ENCODE results near the gene FUT8.

Gene FUT8

DNA sequence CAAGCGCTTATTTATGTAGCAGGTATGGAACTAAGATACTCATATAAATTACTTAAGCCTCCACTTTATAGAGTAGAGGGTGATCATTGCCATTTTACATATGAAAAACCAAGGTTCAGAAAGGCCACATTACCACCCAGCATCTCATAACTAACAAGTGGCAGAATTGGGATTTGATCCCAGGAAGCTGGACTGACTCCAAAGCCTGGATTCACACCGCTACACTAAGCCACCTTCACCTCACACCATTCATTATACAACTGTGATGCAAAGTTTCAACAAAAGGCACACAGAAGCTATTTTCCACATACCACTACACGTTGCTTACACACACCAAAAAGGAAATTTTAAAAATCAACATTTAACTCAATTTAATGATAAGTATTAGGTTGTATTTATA is 370.6 kb downstream of the FUT8 start:
- no peak for DNase-seq

DNA sequence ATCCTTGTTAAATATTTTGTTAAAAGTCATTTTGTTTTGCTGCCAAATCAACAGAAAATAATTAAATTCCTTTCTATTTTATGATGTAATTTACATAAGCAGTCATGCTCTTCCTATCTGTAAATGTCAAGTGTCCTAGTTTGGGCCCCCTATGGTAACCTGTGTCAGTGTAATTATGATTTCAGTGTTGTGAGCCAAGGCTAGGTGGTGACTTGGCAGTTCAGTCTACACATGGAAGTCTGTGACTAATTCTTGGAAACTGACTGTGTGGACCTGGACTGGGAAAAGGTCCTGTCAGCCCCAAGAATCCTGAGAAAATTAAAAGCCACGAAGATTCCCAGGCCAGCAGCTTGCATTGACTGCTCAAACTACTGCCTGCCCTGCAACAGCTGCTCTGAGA is 371.0 kb downstream of the FUT8 start:
- no peak for DNase-seq

DNA sequence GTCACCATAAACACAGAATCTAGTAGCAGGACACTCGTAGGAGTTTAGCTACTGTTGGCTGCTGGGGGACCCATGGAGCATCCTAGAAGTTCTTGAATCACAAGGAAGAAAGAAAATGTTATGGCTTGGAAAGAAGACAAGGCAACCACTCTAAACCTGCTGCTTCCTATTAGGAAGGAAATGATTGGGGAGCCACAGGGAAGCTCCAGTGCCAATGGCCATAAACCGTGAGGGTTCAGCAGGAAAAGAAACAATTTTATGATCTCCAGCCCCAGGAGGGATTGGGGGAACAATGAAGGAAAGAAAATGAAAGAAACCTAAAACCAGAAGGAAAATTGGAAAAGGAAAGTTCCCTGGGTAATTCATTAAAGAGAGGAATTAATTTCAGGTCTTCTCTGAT is 372.0 kb downstream of the FUT8 start:
- DNase-seq = no peak

DNA sequence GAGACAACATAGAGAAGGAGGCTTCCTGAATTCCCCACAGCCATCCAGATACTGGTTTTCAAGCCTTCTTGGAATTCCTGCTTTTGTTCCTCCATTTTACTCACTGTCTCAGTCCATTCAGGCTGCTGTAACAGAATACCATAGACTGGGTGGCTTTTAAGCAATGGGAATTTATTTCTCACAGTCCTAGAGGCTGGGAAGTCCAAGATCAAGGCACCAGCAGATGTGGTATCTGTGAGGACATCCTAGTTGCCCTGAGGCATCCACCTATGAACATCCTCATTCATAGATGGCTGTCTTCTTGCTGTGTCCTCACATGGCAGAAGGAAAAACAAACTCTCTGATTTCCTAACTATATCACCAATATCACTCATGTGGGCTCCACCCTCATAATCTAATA is 374.9 kb downstream of the FUT8 start:
- DNase-seq = no peak

DNA sequence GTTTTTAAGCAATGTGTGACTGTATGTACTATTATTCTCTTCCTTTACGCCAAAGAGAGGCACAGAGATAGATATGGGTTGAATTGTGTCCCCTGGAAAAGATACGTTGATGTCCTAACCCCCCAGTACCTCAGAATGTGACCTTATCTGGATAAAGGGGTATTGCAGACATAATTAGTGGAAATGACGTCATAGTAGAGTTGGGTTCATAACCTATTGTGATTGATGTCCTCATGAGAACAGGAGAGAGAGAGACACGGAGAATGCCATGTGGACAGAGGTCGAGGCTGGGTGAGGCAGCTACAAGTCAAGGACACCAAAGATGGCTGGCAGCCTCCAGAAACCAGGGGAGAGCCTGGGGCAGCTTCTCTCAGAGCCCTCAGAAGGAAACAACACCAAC is 376.3 kb downstream of the FUT8 start:
- no peak for DNase-seq

DNA sequence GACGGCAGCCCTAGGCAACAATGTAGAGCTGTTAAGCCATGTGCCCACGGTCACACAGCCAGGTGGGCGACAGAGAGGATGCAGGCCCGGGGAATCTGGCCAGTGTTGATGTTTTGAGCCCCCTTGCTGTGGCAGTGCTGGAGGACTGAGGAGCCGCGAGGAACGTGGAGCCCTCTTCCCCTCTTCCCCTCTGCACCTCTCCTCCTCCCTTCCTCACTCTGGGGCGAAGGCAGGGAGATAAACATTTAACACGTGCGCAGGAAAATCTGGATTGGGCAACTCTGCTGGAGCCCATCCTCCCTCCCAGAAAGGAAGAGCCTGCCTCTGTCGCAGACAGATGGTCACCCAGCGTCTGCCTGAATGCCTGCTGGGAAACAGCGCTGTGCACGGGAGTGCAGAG is 376.8 kb downstream of the FUT8 start:
- no peak for DNase-seq

DNA sequence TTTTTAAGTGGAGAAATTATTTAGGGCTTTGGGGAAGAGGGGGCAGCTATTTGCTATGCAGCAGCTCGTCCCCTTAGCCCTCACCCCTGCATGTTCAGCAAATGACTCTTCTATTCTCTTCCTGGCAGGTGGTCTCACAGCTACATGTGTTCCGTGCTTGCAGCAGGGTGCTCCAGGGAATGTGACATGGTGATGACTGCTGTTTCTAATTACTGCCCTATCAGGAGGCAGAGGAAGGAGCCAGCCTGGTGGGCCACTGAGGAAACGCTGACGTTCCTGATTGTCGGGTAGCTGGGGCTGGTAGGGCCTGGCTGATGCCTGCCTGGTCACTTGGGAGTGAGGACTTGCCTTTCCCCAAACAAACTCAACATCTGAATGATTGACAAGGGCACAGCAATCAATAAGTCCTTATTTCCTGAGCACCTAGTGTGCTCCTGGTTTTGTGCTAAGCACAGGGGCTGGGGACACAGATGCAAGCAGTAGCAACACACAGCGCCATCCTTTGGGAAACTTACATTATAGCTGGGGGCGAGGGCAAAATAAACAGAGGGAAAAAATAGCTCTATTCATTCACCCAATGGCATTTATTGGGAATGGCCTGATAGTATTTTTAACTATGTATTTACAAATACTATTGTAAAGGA is 377.8 kb downstream of the FUT8 start:
- DNase-seq = no peak

DNA sequence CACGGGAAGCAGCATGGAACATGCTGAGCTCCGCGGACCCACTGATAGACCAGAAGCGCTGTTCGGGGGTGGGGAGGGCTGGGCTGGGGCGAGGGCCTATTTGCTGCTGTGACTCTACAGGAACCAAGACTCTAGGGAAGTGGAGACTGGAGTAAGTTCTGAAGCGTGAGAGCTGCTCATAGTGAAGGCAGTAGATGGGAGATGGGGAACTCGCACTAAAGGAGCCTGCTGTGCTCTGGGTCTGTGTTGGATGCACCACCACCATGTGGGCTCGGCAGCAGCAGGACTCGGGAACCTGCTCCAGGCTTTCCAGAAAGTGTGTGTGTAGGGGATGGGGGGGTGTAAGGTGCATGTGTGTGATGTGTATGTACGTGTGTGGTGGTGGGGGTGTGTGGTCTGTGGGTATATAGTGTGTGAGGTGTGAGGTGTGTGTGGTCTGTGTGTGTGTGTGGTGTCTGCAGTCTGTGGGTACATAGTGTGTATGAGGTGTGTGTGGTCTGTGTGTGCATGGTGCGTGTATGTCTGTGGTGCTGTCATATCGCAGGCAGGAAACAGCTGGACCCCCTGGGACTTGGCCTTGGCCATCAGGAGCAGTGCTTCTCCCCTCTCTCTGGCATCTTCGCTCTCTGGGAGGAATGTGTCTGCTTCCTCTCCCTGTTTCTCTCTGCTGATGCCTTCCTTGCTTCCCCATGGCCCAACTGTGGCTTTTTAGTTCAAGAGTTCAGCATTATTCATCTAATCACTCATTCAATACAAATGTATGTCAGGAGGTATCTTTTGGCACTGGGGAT is 378.9 kb downstream of the FUT8 start:
- peak; percentile 8 for DNase-seq

DNA sequence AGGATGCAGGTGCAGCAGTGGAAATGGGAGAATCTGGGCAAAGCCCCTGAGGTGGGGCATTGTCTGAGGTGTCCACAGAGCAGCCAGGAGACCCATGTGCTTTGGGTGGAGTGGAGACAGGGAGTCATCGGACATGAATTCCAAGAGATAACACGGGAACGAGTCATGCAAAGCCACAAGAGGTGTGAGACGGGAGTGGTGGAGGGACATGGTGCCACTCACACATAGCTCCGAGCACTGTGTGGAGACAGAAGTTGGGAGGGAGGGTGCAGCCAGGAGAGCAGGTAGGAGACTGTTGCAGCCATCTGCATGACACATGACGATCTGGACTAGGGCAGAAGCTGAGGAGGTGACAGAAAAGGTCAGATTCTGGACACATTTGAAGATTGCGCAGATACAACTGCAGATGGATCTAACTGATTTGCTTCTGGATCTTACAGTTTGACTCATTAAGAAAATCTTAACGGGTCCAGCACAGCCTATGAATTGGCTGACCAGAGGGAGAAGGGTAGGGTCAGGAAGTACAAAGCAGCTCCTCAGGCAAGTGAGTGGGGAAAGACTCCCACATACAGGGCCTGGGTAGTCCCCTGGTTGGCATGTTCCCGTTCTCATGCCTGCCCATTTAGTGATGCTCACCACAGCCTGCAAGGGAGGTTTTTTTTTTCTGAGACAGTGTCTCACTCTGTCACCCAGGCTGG is 379.8 kb downstream of the FUT8 start:
- DNase-seq = no peak
